GM18499 (cell line): ENCODE measurements around the gene RAB6B.

Experiments
- ATAC-seq: cut with Tn5 transposase; IDR thresholded peaks from one replicate; pipeline ENCODE4 v1.9.1; 2021; ENCODE audit warnings: moderate number of reproducible peaks; ENCODE audit not compliant: insufficient read depth, unreplicated experiment

The RAB6B gene

GRCh38 chr3:133882986-133883586 is 12.6 kb downstream of the RAB6B start:
- ATAC-seq, result no peak

- ATAC-seq, result no peak
Measured at GRCh38 chr3:133881939-133882825, 13.5 kb downstream of the RAB6B start.

- no peak for ATAC-seq
Measured at GRCh38 chr3:133881492-133881891, 14.2 kb downstream of the RAB6B start.

- no peak for ATAC-seq
Measured at GRCh38 chr3:133880886-133881455, 14.7 kb downstream of the RAB6B start.

- no peak for ATAC-seq
Measured at GRCh38 chr3:133880287-133880686, 15.4 kb downstream of the RAB6B start.

- ATAC-seq, result no peak
Measured at GRCh38 chr3:133878518-133878917, 17.2 kb downstream of the RAB6B start.

GRCh38 chr3:133877221-133877620 is 18.5 kb downstream of the RAB6B start:
- ATAC-seq, result no peak

GRCh38 chr3:133874761-133875438 is 20.8 kb downstream of the RAB6B start:
- no peak for ATAC-seq

- no peak for ATAC-seq
Measured at GRCh38 chr3:133874344-133874743, 21.3 kb downstream of the RAB6B start.

GRCh38 chr3:133872781-133873180 is 22.9 kb downstream of the RAB6B start:
- no peak for ATAC-seq

- ATAC-seq, result no peak
Measured at GRCh38 chr3:133872161-133872560, 23.5 kb downstream of the RAB6B start.

GRCh38 chr3:133871368-133872090 is 24.2 kb downstream of the RAB6B start:
- ATAC-seq, result no peak

- no peak for ATAC-seq
Measured at GRCh38 chr3:133870822-133871221, 24.9 kb downstream of the RAB6B start.

- ATAC-seq, result no peak
Measured at GRCh38 chr3:133869586-133869985, 26.1 kb downstream of the RAB6B start.

GRCh38 chr3:133868758-133869475 is 26.8 kb downstream of the RAB6B start:
- ATAC-seq, result no peak

- no peak for ATAC-seq
Measured at GRCh38 chr3:133868186-133868585, 27.5 kb downstream of the RAB6B start.

GRCh38 chr3:133866141-133866540 is 29.5 kb downstream of the RAB6B start:
- no peak for ATAC-seq

GRCh38 chr3:133865136-133865855 is 30.4 kb downstream of the RAB6B start:
- no peak for ATAC-seq

GRCh38 chr3:133864616-133865015 is 31.1 kb downstream of the RAB6B start:
- no peak for ATAC-seq
